ENCODE measurements around the gene CHCHD10.

The CHCHD10 gene

GRCh38 chr22:23750367-23750713 lies 17.4 kb downstream of the CHCHD10 start:
- no peak for TF ChIP-seq CTCF (IDR thresholded peaks at IDR 0.05; ENCODE audit: insufficient read depth, low read depth, low read length, missing control alignments)
- no peak for DNase-seq (ENCODE audit: low read depth)

GRCh38 chr22:23749841-23750301 lies 17.9 kb downstream of the CHCHD10 start:
- TF ChIP-seq CTCF (IDR thresholded peaks at IDR 0.05; ENCODE audit: insufficient read depth, low read depth, low read length, missing control alignments), result no peak
- peak overlapping the region; percentile 70 for H3K4me3 ChIP-seq (ENCODE audit: low read length)
- no peak for DNase-seq (ENCODE audit: low read depth)

More at GRCh38 chr22:23750367-23750713, 17.4 kb downstream of the CHCHD10 start:
- H3K4me3 ChIP-seq (ENCODE audit: low read length), result peak overlapping the region; percentile 70

- no peak for DNase-seq (ENCODE audit: low read depth)
- no peak overlapping the region for H3K4me3 ChIP-seq (ENCODE audit: low read length)
- no peak for TF ChIP-seq CTCF (IDR thresholded peaks at IDR 0.05; ENCODE audit: insufficient read depth, low read depth, low read length, missing control alignments)
Observed at GRCh38 chr22:23745791-23746190, 22.0 kb downstream of the CHCHD10 start.

GRCh38 chr22:23744485-23744884 lies 23.3 kb downstream of the CHCHD10 start:
- no peak overlapping the region for H3K4me3 ChIP-seq (ENCODE audit: low read length)
- no peak for DNase-seq (ENCODE audit: low read depth)
- TF ChIP-seq CTCF (IDR thresholded peaks at IDR 0.05; ENCODE audit: insufficient read depth, low read depth, low read length, missing control alignments), result no peak

- no peak for TF ChIP-seq CTCF (IDR thresholded peaks at IDR 0.05; ENCODE audit: insufficient read depth, low read depth, low read length, missing control alignments)
- H3K4me3 ChIP-seq (ENCODE audit: low read length), result no peak overlapping the region
- no peak for DNase-seq (ENCODE audit: low read depth)
Observed at GRCh38 chr22:23744001-23744400, 23.8 kb downstream of the CHCHD10 start.

- no peak for DNase-seq (ENCODE audit: low read depth)
- TF ChIP-seq CTCF (IDR thresholded peaks at IDR 0.05; ENCODE audit: insufficient read depth, low read depth, low read length, missing control alignments), result no peak
- H3K4me3 ChIP-seq (ENCODE audit: low read length), result no peak overlapping the region
Observed at GRCh38 chr22:23743303-23743705, 24.5 kb downstream of the CHCHD10 start.

- no peak for TF ChIP-seq CTCF (IDR thresholded peaks at IDR 0.05; ENCODE audit: insufficient read depth, low read depth, low read length, missing control alignments)
- no peak overlapping the region for H3K4me3 ChIP-seq (ENCODE audit: low read length)
- DNase-seq (ENCODE audit: low read depth), result no peak
Observed at GRCh38 chr22:23742505-23743264, 25.1 kb downstream of the CHCHD10 start.
